ENCODE data around the gene TOX2.

Gene TOX2

DNA sequence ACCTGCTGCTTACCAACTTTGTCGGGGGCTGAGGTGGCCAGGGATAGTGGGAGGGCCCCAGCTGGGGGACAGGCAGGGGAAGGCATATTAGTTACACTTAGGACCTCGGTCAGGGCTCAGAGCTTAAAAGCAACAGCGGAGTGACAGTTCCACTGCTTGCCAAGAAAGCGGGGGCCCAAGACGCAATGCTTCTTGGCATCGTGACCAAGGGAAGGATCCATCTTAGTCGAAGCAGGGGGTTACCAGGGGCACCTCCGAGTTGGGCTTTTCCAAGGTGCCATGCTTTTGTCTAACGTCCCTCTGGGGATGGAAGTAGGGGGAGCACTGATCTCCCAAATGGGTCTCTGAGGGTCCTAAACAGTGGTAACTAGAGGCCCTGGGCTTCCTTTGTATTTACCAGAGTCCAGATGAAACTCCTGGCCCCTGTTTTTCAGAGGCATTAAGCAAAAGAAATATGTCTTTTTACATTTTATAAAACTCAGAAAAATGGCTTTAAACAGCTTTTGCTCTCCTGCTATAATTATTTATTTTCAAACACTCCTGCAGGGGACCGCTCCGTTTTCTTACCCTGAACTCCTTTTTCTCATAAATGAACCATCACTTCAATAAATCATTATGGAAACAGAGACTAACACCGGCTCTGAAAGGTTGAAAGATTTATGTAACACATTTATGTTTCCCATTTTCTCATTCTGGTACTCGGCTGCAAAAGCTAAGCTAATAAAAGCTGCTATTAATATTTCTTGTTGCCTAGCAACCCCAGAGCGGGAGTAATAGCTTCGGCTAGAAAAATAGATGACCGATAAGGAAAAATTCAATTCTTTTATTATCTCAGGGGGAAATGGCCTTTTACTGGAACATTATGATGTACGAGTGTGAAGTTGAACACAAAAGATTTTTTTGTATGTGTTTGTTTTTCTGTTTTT, 100.4 kb downstream of the TOX2 start:
- Histone ChIP-seq H3K4me3 (ENCODE audit: insufficient read depth, low read depth, low read length, poor library complexity, severe bottlenecking) (no peak overlapping the region), H3K27ac (ENCODE audit: insufficient read depth, low read length, poor library complexity, severe bottlenecking) (no peak overlapping the region), H3K36me3 (ENCODE audit: control insufficient read depth, insufficient read depth, low read length) (no peaks in the 10 kb centered on the region), H3K4me1 (ENCODE audit: control insufficient read depth, insufficient read depth, low read length, poor library complexity, severe bottlenecking) (peaks cover 26% of the 10 kb centered on the region), H3K9me3 (ENCODE audit: control insufficient read depth, low read length) (no peaks in the 10 kb centered on the region), H3K27me3 (replicated peaks; ENCODE audit: control insufficient read depth, insufficient read depth, low read length, poor library complexity, severe bottlenecking) (no peaks in the 10 kb centered on the region)
- no peak for DNase-seq

DNA sequence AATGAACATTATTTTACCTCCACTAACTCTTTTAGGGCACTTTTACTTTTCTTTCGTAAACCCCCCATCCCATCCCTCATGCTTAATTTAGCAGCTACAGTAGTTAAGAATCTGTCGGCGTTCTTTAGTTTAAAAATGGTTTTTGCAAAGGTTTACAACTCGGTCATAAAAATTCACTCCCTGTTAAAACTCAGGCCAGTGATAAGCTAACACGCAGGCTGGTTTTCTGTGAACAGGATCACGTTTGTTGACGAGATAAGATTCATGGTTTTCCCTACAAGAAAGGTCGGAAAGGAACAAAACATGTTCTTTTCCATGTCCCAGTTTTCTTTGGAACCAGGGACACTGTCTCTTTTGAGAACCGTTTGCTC, 101.1 kb downstream of the TOX2 start:
- no peak overlapping the region for H3K27ac ChIP-seq (ENCODE audit: insufficient read depth, low read length, poor library complexity, severe bottlenecking)
- no peaks in the 10 kb centered on the region for H3K27me3 ChIP-seq (replicated peaks; ENCODE audit: control insufficient read depth, insufficient read depth, low read length, poor library complexity, severe bottlenecking)
- H3K36me3 ChIP-seq (ENCODE audit: control insufficient read depth, insufficient read depth, low read length): no peaks in the 10 kb centered on the region
- no peak overlapping the region for H3K4me3 ChIP-seq (ENCODE audit: insufficient read depth, low read depth, low read length, poor library complexity, severe bottlenecking)
- H3K4me1 ChIP-seq (ENCODE audit: control insufficient read depth, insufficient read depth, low read length, poor library complexity, severe bottlenecking): peaks cover 32% of the 10 kb centered on the region
- DNase-seq: no peak
- H3K9me3 ChIP-seq (ENCODE audit: control insufficient read depth, low read length): no peaks in the 10 kb centered on the region

GRCh38 chr20:44016525-44016924, 101.9 kb downstream of the TOX2 start:
- peaks cover 24% of the 10 kb centered on the region for H3K4me1 ChIP-seq (ENCODE audit: control insufficient read depth, insufficient read depth, low read length, poor library complexity, severe bottlenecking)
- no peaks in the 10 kb centered on the region for H3K9me3 ChIP-seq (ENCODE audit: control insufficient read depth, low read length)
- no peak overlapping the region for H3K4me3 ChIP-seq (ENCODE audit: insufficient read depth, low read depth, low read length, poor library complexity, severe bottlenecking)
- no peak overlapping the region for H3K27ac ChIP-seq (ENCODE audit: insufficient read depth, low read length, poor library complexity, severe bottlenecking)
- no peak for DNase-seq
- no peaks in the 10 kb centered on the region for H3K27me3 ChIP-seq (replicated peaks; ENCODE audit: control insufficient read depth, insufficient read depth, low read length, poor library complexity, severe bottlenecking)
- no peaks in the 10 kb centered on the region for H3K36me3 ChIP-seq (ENCODE audit: control insufficient read depth, insufficient read depth, low read length)

- Histone ChIP-seq H3K4me3 (ENCODE audit: insufficient read depth, low read depth, low read length, poor library complexity, severe bottlenecking) (no peak overlapping the region), H3K36me3 (ENCODE audit: control insufficient read depth, insufficient read depth, low read length) (no peaks in the 10 kb centered on the region), H3K4me1 (ENCODE audit: control insufficient read depth, insufficient read depth, low read length, poor library complexity, severe bottlenecking) (peaks cover 22% of the 10 kb centered on the region), H3K9me3 (ENCODE audit: control insufficient read depth, low read length) (no peaks in the 10 kb centered on the region), H3K27me3 (replicated peaks; ENCODE audit: control insufficient read depth, insufficient read depth, low read length, poor library complexity, severe bottlenecking) (no peaks in the 10 kb centered on the region), H3K27ac (ENCODE audit: insufficient read depth, low read length, poor library complexity, severe bottlenecking) (no peak overlapping the region)
- DNase-seq: no peak
These were observed 102.6 kb downstream of the TOX2 start for GRCh38 chr20:44017211-44017610.

DNA sequence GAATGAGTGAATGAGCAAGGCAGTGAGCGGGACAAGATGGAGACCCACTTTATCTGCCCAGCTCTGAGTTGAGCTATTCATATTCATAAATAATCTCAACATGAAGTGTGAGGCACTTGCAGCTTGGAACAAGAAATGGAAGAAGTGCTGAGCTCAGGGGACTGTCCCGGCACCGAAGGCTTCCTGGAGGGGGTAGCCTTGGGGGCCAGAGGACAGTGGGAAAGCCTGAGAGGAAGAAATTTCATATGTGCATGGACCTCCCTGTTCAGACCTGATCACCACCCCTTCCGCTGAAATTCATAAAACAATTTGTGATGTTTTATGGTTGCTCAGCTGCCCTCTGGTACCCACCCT, 103.2 kb downstream of the TOX2 start:
- H3K4me3 ChIP-seq (ENCODE audit: insufficient read depth, low read depth, low read length, poor library complexity, severe bottlenecking): no peak overlapping the region
- H3K4me1 ChIP-seq (ENCODE audit: control insufficient read depth, insufficient read depth, low read length, poor library complexity, severe bottlenecking): peaks cover 22% of the 10 kb centered on the region
- no peaks in the 10 kb centered on the region for H3K36me3 ChIP-seq (ENCODE audit: control insufficient read depth, insufficient read depth, low read length)
- H3K27me3 ChIP-seq (replicated peaks; ENCODE audit: control insufficient read depth, insufficient read depth, low read length, poor library complexity, severe bottlenecking): no peaks in the 10 kb centered on the region
- no peaks in the 10 kb centered on the region for H3K9me3 ChIP-seq (ENCODE audit: control insufficient read depth, low read length)
- H3K27ac ChIP-seq (ENCODE audit: insufficient read depth, low read length, poor library complexity, severe bottlenecking): no peak overlapping the region
- no peak for DNase-seq

- no peak overlapping the region for H3K27ac ChIP-seq (ENCODE audit: insufficient read depth, low read length, poor library complexity, severe bottlenecking)
- H3K9me3 ChIP-seq (ENCODE audit: control insufficient read depth, low read length): no peaks in the 10 kb centered on the region
- no peaks in the 10 kb centered on the region for H3K36me3 ChIP-seq (ENCODE audit: control insufficient read depth, insufficient read depth, low read length)
- no peaks in the 10 kb centered on the region for H3K27me3 ChIP-seq (replicated peaks; ENCODE audit: control insufficient read depth, insufficient read depth, low read length, poor library complexity, severe bottlenecking)
- H3K4me3 ChIP-seq (ENCODE audit: insufficient read depth, low read depth, low read length, poor library complexity, severe bottlenecking): no peak overlapping the region
- H3K4me1 ChIP-seq (ENCODE audit: control insufficient read depth, insufficient read depth, low read length, poor library complexity, severe bottlenecking): peaks cover 22% of the 10 kb centered on the region
- DNase-seq: no peak
These were observed 103.7 kb downstream of the TOX2 start for GRCh38 chr20:44018259-44018941.

- no peaks in the 10 kb centered on the region for H3K9me3 ChIP-seq (ENCODE audit: control insufficient read depth, low read length)
- H3K27ac ChIP-seq (ENCODE audit: insufficient read depth, low read length, poor library complexity, severe bottlenecking): no peak overlapping the region
- no peaks in the 10 kb centered on the region for H3K36me3 ChIP-seq (ENCODE audit: control insufficient read depth, insufficient read depth, low read length)
- no peaks in the 10 kb centered on the region for H3K27me3 ChIP-seq (replicated peaks; ENCODE audit: control insufficient read depth, insufficient read depth, low read length, poor library complexity, severe bottlenecking)
- H3K4me1 ChIP-seq (ENCODE audit: control insufficient read depth, insufficient read depth, low read length, poor library complexity, severe bottlenecking): peaks cover 22% of the 10 kb centered on the region
- no peak for DNase-seq
- peak overlapping the region; percentile 11 for H3K4me3 ChIP-seq (ENCODE audit: insufficient read depth, low read depth, low read length, poor library complexity, severe bottlenecking)
These were observed 104.4 kb downstream of the TOX2 start for GRCh38 chr20:44018942-44019637.

DNA sequence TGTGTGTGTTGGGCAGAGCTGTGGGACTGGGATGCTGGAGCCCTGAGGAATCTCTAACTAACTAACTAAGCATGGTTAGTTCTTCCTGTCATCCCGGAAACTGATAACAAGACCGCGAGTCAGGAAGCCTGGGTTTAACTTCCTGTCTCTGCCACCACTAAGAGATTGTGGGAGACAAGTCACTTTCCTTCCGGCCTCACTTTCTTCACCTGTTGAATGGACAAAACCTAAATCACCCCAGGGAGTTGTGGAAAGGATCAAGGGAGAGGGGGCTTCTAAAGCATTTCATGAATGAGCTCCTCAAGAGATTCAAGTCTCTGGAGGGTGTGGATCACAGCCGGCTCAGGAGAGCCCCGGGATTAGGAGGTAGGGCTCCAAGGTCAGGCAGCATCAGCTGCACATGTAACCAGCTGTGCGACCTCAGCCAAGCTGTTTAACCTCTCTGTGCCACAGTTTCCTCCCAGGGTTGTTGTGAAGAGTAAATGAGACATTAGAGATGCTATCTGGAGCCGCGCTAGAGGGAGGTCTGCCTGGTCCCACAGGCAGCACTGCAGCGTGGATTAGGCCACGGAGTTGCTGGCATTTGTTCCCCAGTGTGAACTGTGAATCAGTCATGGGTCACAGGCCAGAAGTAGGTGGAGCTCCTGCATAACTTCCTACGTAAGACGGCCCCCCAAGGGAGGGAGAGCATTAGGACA, 105.1 kb downstream of the TOX2 start:
- DNase-seq: peak; percentile 11 to 19 (median 14)
- no peaks in the 10 kb centered on the region for H3K27me3 ChIP-seq (replicated peaks; ENCODE audit: control insufficient read depth, insufficient read depth, low read length, poor library complexity, severe bottlenecking)

DNA sequence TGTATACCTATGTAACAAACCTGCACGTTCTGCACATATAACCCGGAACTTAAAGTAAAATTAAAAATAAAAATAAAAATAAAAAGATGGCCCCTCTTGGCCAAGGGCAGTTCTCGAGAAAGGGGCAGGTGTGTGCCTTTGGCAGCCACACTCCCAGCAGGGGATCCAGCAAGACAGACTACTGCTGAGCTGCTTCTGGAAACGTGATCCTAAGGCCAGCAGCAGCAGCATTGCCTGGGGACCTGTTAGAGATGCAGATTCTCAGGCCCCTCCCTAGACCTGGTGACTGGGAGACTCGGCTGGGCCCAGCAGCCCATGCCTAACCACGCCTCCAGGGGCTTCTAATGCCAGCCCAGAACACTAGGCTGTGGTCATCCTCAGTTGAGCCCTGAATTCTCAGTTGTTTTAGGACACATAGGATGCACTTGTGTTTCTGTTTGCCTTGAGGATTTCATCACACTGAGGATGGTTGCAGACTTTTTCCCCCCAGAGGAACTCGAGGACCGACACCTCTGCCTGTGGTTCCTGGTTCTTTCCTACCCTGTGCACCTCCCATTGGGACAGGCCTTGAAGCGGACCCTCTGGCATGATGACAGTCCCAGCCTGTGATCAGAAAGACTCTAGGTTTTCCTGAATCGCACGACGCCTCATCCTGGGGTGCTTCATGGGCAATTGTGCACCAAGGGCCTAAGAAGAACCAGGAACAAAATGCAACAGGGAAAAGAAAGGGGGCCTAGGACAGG, 105.9 kb downstream of the TOX2 start:
- no peak overlapping the region for H3K4me3 ChIP-seq (ENCODE audit: insufficient read depth, low read depth, low read length, poor library complexity, severe bottlenecking)

More for the DNA sequence above, 105.1 kb downstream of the TOX2 start:
- Histone ChIP-seq H3K36me3 (ENCODE audit: control insufficient read depth, insufficient read depth, low read length) (no peaks in the 10 kb centered on the region), H3K27ac (ENCODE audit: insufficient read depth, low read length, poor library complexity, severe bottlenecking) (no peak overlapping the region), H3K4me1 (ENCODE audit: control insufficient read depth, insufficient read depth, low read length, poor library complexity, severe bottlenecking) (peaks cover 22% of the 10 kb centered on the region), H3K9me3 (ENCODE audit: control insufficient read depth, low read length) (no peaks in the 10 kb centered on the region), H3K4me3 (ENCODE audit: insufficient read depth, low read depth, low read length, poor library complexity, severe bottlenecking) (peak overlapping the region; percentile 11)

More for the DNA sequence above, 105.9 kb downstream of the TOX2 start:
- Histone ChIP-seq H3K4me1 (ENCODE audit: control insufficient read depth, insufficient read depth, low read length, poor library complexity, severe bottlenecking) (peaks cover 22% of the 10 kb centered on the region), H3K27ac (ENCODE audit: insufficient read depth, low read length, poor library complexity, severe bottlenecking) (no peak overlapping the region), H3K36me3 (ENCODE audit: control insufficient read depth, insufficient read depth, low read length) (no peaks in the 10 kb centered on the region), H3K9me3 (ENCODE audit: control insufficient read depth, low read length) (no peaks in the 10 kb centered on the region), H3K27me3 (replicated peaks; ENCODE audit: control insufficient read depth, insufficient read depth, low read length, poor library complexity, severe bottlenecking) (peaks cover under 1% of the 10 kb centered on the region)
- DNase-seq: no peak
